Hindlimb muscle (tissue), 1 donor: ENCODE results near the gene GRIN3A. TPM values are rescaled to one million over a fixed set of nuclear protein-coding genes. Genes with fewer than 3 reads are reported as not detected.
"Not testable (repeated sequence)": the region's sequence is repeated elsewhere in the genome, so short reads cannot be mapped to it uniquely, and the experiment has no call there.

Experiments used
- DNase-seq: peaks from one replicate; pipeline ENCODE4 v3.0.0-alpha.2; 2013
- polyA plus RNA-seq: library from polyadenylated mRNA; unstranded; fragments of 120-200 nt; gene quantifications from one replicate; pipeline ENCODE4 v1.2.1, GENCODE V29; 2013; ENCODE audit not compliant: insufficient read length

The GRIN3A gene
- 0.98 TPM for polyA plus RNA-seq

- DNase-seq = no peak
These were observed at the start of gene GRIN3A for GRCh38 chr9:101738566-101739183. Gene GRIN3A (minus strand): TSS chr9:101738647. CDS start chr9:101737979, 668 bp downstream.

GRCh38 chr9:101787891-101788290, 49.4 kb upstream of the GRIN3A start:
- DNase-seq = no peak

DNA sequence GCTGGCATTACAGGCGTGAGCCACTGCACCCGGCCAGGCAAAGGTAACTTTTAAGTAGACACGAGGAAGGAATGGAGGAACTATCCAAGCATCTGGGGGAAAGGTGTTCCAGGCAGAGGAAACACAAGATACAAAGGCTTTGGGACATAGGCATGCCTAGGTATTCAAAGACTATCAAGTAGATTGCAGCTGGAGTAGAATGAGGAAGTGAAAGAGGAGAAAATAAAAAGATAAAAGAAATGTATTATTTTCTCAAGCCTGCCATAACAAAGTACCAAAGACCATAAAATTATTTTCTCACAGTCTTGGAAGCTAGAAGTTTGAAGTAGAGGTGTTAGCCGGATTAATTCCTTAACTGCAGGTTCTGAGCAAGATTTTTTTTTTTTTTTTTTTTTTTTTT, 39.9 kb upstream of the GRIN3A start:
- no peak for DNase-seq

DNA sequence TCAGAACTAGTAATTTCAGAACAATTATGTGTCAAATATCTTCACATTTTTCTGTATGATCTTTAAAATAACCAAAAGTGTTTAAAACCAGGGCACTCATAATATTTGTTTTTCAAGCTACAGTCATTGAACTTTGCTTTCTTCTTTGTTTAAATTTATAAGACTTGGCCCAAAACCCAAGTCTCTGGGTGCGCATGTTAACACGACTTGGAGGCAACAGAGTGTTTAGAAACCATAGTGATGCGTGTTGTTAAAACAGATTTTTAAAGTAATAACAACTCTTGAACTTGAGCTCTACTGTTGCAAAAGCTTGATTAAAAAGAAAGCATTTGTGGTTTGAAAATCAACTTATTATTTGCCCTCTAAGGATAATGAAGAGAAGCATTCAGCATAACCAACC, 26.0 kb upstream of the GRIN3A start:
- DNase-seq = no peak

GRCh38 chr9:101758304-101758930, 20.0 kb upstream of the GRIN3A start:
- DNase-seq = peak; percentile 47

DNA sequence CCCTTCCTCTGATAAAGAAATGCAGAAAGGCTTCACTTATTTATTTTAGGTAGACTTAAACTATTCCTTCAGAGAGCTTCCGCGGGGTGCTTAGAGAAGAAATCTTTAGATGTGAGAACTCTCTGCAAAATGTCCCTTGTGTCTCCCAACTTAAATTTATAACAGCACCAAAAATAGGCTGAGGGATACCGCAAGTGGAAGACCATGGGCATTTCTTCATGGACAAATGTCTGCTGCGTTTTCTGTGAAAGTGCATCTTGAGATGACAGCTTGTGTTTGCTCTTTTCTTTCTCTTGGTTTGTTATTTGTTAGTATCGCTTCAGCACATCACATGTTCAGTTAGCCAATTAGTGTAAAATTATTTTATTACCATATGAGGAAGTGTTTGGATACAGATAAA, 15.3 kb upstream of the GRIN3A start:
- DNase-seq = no peak

GRCh38 chr9:101751895-101752294, 13.4 kb upstream of the GRIN3A start:
- DNase-seq = no peak

GRCh38 chr9:101739311-101739710, 864 bp upstream of the GRIN3A start:
- no peak for DNase-seq

- no peak for DNase-seq
These were observed 512 bp downstream of the GRIN3A start for GRCh38 chr9:101737705-101738565.

- no peak for DNase-seq
These were observed 1.2 kb downstream of the GRIN3A start for GRCh38 chr9:101737165-101737704.

GRCh38 chr9:101736717-101737116, 1.7 kb downstream of the GRIN3A start:
- DNase-seq = peak; percentile 46

DNA sequence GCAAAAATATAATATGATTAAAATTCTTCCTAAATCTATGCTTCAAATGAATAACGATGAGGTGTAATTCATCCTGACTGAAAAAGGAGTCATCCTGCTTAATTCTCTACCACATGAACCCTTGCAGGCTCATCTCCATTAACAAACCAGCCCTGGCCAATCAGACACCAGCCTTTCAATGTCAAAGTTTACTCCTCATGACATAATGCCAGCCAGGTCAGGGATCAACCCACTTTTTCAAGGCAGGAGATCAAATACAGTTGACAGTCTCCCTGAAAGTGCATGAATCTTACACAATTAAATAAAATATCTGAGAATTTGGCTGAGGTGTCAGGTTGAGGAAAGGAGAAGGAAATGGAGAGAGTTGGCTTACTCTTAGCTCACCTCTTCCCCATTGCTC, 7.0 kb downstream of the GRIN3A start:
- no peak for DNase-seq

DNA sequence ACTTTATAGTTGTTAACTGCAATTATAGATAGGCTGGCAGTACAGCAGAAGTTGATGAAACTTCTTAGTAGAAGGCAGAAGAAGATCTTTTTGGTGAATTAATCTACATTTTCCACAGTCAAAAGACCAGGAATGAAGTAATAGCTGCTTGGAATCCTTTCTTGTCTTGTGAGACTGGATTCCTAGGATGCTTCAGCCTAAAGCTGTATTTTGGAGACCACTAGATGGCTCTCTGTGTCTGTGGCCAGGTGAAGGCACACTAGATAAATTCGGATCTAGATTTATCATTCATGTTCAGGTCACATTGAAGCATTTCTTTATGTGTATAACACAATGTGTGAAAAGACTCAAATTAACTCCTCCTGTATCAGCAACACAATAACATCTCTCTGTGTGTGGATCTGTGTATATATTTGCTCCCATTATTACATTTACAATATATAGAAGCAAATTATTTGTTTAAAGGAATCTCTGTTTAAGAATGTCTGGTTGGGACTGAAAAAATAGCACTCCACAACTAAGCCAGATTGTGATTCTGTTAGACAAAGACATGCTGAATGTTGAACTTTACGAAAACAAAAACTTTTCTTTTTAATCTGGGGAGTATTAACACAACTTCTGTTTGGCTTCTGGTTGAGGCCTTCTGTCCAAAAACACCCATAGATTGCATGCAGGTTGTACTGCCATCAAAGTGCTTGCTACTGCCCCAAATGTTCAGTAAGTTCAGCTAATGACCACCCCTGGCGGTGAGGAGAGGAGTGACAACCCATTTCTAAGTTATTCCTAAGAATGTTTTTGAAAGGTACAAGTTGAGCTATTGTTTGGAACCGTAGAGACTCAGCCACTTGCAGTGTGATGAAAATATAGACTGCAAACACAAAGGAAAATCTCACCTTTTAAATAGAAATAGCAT, 10.6 kb downstream of the GRIN3A start:
- peak; percentile 41 for DNase-seq

DNA sequence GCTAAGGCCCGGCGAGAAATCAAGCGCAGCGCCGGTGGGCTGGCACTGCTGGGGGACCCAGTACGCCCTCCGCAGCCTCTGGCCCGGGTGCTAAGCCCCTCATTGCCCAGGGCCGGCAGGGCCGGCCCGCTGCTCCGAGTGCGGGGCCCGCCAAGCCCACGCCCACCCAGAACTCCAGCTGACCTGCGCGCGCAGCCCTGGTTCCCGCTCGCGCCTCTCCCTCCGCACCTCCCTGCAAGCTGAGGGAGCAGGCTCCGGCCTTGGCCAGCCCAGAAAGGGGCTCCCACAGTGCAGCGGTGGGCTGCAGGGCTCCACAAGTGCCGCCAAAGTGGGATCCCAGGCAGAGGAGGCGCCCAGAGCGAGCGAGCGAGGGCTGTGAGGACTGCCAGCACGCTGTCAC, 14.2 kb downstream of the GRIN3A start:
- not testable (repeated sequence) for DNase-seq

- no peak for DNase-seq
These were observed 20.3 kb downstream of the GRIN3A start for GRCh38 chr9:101718192-101718591.

DNA sequence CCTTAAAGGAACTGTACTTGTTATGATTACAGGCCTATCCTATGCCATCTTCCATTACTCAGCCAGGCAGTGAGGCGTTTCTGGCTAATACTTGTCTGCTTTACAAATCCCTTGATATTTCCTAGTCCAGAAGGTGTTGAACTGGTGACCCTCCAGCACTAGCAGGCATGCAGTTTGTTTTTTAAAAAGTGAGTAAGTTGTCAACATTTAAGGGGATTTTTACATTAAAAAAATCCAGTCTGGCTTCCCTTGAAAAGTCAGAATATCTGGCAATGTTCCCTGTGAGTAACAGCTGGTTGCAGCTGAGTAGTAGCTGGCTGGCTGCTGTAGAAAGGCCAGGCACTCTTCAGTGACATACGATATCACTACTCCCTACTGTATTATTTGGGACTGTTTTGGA, 21.8 kb downstream of the GRIN3A start:
- DNase-seq = peak; percentile 52

DNA sequence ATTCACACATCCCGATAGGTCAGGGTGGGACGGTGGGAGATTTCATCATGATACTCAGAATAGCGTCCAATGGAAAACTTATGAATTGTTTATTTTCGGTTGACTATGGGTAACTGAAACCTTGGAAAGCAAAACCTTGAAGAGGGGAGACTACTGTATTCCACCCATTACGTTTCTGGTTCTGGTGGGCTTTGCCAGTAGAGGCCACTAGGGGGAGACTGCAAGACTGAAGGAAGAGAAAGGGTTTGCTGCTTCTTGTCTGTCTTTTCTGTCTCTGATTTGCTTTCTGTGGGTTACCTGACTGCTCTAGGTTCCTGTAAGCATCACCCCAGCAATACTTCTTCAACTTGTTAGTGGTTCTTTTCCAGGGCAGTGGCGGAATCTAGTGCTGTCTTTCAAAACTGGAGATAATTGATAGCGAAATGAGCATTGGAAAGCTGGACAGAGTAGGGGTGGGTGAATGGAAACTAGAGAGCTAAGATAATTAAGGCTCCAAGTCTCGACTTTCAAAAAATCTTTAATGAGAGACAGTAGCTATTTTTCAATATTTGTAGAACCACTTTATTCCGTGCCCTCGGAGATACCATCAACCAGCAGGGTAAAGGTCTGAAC, 27.0 kb downstream of the GRIN3A start:
- no peak for DNase-seq

- no peak for DNase-seq
These were observed 29.6 kb downstream of the GRIN3A start for GRCh38 chr9:101708855-101709254.

DNA sequence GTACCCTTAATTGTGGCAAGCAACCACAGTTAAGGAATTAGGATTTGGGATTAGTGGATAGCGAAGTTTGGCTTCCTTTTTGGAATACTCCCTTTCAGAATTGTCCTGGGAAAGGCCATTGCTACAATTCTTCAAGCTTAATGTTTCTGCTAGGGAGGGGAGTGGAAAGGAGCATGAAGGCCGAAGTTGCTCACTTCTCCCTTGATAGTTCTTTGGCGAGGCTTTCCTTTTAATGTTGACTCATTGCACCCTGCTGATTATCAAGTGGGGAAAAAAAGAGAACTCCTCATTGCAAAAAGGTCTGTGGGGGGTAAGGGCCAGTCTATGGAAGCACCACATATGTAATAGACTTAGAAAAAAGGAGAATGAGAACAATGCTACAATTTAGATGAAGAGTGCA, 30.7 kb downstream of the GRIN3A start:
- no peak for DNase-seq

DNA sequence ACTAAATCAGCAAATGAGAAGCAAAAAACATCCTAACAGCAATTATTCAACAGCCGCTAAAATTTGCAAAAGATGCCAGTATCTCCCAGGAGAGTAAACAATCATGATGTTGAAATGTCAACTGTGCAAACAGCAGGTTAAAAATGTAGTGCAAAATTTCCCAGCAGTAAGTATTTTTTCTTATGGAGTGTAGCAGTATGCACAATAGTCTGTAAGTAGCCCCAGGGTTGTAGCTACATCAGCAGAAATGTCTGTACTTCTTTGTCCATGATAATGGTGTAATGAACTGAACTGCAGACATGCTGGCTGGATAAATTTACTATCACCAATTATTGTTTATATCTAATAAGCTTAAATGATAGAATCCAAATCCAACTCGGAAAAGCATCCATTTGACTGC, 31.4 kb downstream of the GRIN3A start:
- DNase-seq = no peak

GRCh38 chr9:101706261-101706798, 32.1 kb downstream of the GRIN3A start:
- no peak for DNase-seq
